SK-N-MC (cell line): ENCODE results near the gene KIF26B.

Experiments
- EZH2 ChIP-seq: fragments of 200-600 bp; sonication (generic); IDR thresholded peaks from one replicate; pipeline ENCODE4 v1.6.1; 2017; ENCODE audit warnings: antibody characterized with exemption
- FOXP2 ChIP-seq: optimal IDR thresholded peaks from 2 replicates; pipeline ENCODE3; 2011; ENCODE audit warnings: mild to moderate bottlenecking, moderate library complexity; ENCODE audit not compliant: insufficient read depth; ENCODE audit errors: extremely low read length, control extremely low read depth
- POLR2AphosphoS5 ChIP-seq: IDR thresholded peaks from 2 replicates; pipeline ENCODE4 v1.6.1; 2012; ENCODE audit warnings: mild to moderate bottlenecking, low read depth, low read length, borderline replicate concordance

DNA sequence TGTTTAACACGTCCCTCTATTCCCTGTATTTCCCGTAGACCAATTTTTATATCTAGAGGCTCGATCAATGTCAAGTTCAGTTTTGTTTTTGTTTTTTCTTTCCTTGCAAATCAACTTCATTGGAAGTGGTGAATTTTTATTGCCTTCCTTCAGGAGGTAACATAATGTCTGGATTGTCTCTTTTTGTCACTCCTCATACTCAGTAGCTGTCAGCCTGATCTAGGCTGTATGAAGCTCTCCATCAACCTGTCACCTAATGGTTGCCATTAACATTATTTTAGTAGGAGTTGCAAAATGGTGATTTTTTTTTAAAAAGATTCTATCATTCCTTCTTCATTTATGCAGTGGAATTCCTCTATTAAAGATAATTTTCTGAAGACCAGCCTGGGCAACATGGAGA is 49.7 kb upstream of the KIF26B start:
- no peak for TF ChIP-seq POLR2AphosphoS5
- TF ChIP-seq EZH2 = no peak
- no peak for TF ChIP-seq FOXP2
